Activated CD4-positive, alpha-beta T cell treated with anti-CD3 and anti-CD28 coated beads, Interleukin-2, amount 50 U/mL, for 16 hours (primary cell): ENCODE measurements around the gene CMC2.

Experiments used
- DNase-seq: peaks from one replicate; pipeline ENCODE4 v3.0.0-alpha.2; 2020

CMC2 gene

DNA sequence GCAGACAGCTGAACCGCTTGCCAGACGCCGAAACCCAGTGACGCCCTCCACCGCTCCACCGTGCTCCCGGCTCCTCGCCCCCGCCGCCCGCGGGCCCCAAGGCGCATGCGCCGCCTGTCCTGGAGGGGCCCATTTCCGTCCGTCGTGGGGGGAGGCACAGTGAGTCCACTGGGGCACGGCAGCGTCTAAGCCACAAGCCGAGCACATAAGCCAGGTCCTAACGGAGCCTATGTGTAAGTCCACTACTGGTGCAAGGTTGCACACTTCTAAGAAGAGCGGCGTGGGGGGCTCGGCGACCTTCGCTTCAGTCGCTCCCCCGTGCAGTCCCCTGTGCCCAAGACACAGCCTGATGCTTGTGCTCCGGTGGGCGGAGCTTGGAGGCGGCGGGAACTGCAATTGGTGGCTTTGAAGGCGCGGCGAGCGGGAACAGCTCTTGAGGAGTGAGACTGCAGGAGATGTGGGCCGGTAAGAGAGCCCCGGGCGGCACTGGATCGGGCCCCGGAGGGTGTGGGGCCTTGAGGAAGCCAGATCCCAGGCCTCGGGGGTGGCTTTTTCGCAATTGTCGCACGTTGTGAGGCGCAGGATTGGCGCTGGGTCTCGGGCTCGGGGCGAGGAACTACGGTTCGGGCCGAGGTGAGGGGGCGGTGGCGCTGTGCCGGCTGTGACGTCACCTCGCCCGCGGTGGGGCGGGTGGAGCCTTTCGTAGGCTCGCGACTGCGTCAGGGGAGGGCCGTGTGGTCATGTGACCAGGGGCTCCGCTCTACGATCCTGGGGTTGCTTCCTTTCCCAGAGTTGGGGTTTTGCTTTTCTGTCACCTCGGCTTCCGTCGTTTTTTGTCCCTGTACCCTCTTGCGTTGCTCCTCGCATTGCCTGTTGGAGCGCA is at the start of gene CMC2, which contains the start of gene CENPN:
Gene CMC2, minus strand, starts transcription at position 73 of the 883 bp plus-strand sequence. CDS start 9,491 bp downstream, outside the sequence.
Gene CENPN, plus strand, starts transcription at position 402 of the 883 bp plus-strand sequence. CDS start 4,726 bp downstream, outside the sequence.
- peak; percentile 98 for DNase-seq

DNA sequence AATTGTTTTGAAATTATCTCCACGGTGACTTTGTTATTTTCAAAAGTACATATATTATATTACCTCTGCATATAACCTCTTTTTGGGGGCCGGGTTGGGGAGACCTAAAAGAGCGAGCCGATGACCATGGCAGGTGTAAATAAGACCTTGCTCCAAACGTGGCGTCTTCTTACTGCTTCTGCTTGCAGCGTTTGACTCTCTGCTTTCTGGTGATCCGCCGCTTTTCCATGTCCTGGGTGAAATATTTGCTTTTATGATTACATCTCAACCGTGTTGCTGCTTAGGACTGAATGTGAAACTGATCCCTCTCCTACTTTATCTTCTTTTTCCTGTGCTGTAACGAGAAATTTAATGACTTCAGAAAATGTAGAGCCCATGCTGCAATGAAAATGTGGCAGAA is 47.1 kb upstream of the CMC2 start:
- no peak for DNase-seq

DNA sequence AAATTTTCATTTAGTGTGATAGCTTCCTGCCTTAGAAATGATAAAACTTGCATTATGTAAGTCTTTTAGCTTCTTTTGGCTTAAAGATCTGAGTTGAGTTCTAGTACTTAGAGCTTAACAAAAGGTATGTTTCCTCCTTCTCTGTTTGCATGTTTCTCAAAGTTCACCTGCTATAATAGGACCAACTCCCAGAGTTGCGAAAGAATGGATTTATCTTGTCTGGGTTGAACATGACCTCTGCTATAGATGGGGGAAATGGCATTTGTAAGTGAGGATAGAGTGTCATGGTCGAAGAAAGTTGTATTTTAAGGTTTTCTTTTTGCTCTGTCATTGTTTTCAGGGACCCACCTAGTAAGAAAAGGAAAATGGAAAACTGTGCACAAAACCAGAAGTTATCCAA is 36.1 kb upstream of the CMC2 start:
- DNase-seq: no peak

DNA sequence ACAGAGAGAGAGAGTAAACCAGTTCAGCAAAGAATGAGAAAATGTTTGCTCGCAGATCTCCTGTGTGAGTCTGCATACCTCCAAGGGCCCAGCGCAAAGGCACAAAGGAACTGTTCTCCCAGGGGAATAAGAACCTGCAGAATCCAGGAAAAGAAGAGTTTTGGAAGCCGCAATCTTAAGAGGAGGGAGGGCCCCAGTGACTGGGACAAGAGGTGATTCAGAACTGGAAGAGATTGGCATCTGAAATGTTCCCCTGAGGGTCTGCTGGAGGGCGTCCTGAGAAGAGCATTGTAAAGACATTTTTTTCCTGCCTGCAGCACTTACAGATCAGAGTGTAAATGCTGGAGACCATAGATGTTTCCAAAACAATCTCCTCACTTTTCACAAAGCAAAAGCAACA is 35.0 kb upstream of the CMC2 start:
- no peak for DNase-seq

DNA sequence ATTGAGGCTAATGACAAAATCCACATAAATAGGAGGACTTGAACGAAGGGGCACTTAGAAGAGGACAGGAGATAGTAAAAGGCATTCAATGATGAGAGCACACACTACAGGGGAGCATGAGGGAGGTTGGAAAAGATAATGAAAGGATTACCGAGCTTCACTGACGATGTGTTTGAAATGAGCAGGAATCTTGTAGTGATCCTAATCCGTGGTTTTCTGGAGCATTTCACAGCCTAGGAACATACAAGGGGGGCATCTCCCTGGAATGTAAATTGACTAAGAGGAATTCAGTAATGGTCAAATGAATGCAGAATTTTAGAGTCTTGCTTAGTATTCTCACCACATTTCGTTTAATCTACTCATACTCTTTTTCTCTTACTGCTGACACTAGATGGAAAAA is 34.2 kb upstream of the CMC2 start:
- no peak for DNase-seq

DNA sequence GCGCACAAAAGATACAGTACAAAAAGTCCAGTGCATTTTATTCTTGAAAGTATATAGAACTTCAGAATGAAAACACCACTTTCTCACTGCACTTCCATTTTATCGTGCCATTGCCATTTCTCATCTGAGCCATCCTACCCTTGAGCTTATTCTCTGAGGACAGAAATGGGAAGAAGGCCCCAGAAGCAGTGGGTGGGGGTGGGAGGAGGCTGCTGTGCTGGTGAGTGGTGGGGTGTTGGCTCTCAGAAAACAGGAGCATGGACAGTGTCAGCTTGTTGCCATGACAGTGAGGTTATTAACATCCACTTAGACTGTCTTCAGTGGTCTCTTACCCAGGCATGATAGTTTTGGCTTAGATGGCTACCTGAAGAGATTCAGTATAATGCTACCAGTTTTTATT is 33.4 kb upstream of the CMC2 start:
- DNase-seq: no peak

DNA sequence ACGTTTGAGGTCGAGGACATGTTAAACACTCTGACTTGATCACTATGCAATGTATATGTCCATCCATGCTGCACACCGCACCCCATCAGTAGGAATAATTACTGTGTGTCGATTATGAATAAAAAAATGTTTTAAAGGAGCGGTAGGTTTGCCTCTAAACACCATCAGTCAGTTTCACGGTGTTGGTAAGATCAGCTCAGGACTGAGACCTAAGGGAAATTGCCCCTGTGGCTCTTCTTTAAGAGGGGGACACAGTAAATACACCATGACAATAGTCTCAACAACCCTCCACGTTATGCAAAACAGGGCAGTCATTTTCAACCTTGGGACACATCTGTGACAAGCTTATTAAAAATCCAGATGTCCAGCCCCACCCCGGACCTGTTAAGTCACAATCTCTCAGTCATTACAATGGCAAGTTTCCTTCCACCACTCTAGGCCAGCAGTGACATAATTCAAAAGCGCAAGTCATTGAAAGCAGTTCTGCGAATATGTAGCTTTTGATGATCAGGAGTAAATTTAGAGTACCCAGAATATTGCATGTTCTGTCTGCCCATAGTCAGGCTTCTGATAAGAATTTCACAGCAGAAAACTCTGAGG is 30.2 kb upstream of the CMC2 start:
- peak; percentile 5 for DNase-seq

DNA sequence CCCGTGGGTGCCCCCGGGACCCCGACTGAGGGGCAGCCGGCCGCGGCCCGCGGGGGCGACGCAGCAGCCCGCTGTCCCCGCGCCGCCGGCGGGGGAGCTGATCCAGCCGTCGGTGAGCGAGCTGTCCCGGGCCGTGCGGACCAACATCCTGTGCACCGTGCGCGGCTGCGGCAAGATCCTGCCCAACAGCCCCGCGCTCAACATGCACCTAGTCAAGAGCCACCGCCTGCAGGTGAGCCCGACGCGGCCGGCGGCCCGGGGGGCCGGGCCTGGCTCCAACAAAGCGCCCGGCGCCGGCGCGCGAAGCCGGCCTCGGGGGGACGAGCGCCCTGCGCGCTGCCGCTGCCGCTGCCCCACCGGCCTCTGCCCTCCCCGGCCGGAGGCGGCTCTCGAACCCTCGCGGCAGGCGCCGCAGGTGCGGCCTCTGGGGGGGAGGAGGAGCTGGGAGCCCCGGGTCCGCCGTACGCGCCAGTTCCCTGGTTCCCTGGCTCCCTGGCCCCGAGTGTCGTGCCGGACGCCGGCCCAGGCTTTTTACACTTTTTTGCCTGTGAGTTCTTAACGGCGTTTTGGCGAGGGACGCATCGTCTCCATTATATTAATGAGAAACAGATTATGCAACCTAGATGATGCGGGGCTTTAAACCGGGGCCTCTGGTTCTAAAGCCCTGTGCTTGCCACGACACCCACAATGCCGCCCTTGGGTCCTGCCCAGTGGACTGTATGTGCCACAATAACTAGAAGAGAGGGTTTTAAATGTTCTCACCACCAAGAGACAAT is 29.5 kb upstream of the CMC2 start:
- peak; percentile 36 for DNase-seq

DNA sequence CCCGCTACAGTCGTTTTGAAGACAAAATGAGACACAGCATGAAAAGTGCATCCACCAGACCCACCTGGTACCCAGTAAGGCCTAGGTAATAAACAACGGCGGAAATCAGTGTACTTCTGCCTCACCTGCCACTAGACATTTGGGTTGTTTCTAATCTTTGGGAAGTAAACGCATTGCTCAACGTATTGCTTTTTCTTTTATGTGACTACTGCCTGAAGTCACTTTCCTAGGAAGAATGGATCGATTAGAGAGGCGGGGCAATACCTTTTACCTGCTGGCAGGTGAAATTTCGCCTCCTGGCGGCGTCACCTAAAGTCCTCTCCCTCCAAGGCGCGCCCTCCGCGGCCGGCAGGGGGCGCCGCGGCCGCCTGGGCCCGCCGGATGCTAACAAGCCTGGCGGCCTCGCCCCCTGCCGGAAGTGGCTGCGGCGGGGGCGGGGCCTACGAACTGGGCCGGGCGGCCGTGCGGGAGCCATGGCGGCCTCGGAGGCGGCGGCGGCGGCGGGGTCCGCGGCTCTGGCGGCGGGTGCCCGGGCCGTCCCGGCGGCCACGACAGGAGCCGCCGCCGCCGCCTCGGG is 28.8 kb upstream of the CMC2 start, which contains the start of gene ATMIN:
Gene ATMIN, plus strand, starts transcription at position 445 of the 577 bp plus-strand sequence. Its CDS starts 29 bp downstream, at position 474.
- DNase-seq: peak; percentile 86

DNA sequence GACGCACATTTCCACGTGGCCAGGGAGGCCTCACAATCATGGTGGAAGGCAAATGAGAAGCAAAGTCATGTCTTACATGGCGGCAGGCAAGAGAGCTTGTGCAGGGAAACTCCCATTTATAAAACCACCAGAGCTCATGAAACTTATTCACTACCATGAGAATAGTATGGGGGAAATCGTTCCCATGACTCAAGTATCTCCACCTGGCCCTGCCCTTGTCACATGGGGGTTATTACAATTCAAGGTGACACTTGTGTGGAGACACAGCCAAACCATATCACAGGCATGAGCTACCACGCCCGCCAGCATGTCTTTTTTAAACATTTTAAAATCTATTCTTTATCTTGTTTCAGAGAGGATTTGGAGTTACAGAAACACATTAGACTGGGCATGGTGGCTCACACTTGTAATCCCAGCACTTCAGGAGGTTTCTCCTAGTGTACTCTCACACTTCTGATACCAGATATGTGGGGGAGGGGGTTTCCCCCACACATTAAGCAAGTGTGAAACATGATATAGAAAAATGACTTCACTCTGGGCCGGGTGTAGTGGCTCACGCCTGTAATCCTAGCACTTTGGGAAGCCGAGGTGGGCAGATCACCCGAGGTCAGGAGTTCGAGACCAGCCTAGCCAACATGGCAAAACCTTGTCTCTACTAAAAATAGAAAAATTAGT is 23.4 kb upstream of the CMC2 start:
- DNase-seq: no peak

DNA sequence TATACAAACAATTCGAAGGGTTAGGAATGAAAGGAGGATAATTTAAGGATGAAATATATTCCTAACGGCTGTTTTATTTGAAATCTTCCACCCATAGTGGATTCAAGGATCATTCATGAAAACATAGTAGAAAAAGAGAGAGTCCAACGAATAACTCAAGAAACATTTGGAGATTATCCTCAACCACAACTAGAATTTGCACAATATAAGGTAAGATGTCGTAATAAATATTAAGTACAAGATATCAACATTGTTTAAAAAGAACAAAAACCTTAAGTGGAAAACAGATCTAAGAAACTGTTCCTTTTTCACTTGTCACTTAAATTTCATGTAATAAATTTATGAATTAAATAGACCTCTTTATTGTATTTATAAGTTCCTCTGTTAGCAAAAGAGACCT is 19.7 kb upstream of the CMC2 start:
- no peak for DNase-seq

DNA sequence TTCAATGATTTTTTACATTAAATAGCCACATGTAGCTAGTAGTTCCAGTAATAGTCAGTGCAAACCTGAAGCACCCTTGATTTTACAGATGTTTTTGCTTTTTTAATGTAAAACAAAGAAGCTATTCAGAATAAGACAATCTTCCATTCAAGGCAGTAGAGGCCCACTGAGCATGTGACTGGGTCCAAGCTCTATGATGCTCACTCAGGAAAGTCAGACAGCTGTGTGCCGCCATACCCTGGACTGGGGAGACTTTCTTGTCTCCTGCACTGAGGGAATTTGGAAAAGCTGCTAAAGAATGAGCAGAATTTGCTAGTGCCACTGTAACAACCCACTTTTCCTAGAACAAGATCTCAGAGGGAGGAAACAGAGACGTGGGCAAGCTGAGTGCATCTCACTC is 11.8 kb upstream of the CMC2 start:
- DNase-seq: no peak

DNA sequence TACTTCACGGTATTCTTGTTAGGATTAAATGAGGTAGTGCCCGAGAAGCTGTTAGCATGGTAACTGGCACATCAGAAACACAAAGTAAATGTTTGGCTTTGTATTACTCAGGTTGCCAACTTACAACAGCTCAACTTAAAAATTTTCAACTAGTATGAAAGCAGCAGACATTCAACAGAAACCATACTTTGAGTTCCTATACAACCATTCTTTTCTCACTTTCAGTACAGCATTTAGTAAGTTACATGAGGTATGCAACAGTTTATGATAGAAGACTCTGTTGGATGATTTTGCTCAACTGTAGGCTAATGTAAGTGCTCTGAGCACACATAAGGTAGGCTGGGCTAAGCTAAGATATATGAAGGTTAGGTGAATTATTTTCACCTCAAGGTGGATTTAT is 8.0 kb upstream of the CMC2 start:
- DNase-seq: no peak

DNA sequence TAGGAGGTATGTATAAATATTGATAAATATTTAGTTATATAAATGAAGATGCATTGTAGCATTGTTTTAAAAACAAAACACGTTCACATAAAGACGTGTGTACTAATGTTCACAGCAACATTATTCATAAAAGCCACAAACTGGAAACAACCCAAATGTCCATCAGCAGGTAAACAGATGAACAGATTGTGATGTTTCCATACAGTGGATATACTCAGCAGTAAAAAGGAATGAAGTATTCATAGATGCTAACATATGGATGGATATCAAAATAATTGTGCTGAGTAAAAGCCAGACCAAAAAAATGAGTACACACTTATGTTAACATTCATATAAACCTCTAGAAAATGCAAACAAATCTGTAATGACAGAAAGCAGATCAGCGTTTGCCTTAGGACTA is 6.3 kb upstream of the CMC2 start:
- no peak for DNase-seq

DNA sequence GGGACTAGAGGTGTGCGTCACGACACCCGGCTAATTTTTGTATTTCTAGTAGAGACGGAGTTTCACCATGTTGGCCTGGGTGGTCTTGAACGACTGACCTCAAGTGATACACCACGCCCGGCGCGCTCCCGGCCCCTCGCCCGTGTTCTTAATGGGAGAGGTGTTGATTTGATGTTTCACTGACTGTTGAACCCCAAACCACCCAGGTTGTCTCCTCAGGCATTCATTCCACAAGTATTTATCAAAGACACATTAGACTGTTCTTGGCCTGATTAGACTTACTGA is 1.8 kb upstream of the CMC2 start:
- DNase-seq: no peak

DNA sequence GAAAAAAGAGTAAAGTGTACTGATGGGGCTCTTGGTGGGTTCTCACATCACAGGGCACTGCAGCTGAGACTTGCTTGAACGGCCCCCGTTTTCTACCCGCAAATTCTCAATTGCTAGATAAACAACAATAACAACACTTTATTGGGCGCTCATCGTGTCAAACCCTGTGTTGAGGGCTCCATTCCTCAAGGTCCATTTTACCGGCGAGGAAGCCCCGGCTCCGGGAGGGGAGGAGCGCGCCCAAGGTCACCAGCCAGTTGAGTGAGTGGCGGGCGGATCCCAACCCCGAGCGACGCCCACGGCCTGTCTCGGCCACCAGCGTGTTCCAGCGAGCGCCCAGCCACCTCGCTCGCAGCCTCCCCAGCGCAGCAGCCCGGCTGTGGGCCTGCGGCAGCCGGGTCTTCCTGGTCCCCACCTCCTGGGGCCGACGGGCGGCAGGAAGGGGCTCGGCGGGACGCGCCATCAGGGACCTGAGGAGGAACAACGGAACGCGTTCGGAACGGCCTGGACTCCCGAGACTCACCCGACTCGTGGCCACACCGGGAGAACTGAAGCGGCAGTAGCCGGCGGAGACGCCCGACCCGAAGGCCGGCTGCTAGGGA is 373 bp downstream of the CMC2 start:
- DNase-seq: peak; percentile 76

DNA sequence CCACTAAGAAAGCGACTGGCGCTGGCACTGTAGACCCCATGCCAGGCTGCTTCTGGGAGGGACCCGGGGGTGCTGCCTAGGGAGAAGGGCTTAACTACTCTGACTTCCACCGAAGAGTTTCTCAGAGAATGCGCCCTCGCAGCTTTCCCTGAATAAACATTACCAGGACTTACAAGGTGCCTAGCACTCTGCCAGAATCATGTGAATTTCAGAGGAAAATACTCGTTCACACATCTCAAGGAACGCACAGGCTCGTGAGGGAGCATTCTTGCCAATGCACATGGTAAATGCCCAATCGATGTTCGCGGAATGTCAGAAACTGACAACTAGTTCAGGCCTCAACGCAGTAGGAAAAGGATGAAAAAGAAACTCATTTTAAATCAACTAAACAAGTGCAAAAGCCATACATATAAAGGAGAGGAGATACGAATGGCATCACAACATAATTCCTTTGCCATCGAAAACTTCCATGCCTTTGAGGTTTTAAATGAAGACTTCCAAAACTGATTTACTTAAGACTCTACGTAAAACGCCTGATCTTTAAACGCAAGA is 999 bp downstream of the CMC2 start:
- DNase-seq: no peak

DNA sequence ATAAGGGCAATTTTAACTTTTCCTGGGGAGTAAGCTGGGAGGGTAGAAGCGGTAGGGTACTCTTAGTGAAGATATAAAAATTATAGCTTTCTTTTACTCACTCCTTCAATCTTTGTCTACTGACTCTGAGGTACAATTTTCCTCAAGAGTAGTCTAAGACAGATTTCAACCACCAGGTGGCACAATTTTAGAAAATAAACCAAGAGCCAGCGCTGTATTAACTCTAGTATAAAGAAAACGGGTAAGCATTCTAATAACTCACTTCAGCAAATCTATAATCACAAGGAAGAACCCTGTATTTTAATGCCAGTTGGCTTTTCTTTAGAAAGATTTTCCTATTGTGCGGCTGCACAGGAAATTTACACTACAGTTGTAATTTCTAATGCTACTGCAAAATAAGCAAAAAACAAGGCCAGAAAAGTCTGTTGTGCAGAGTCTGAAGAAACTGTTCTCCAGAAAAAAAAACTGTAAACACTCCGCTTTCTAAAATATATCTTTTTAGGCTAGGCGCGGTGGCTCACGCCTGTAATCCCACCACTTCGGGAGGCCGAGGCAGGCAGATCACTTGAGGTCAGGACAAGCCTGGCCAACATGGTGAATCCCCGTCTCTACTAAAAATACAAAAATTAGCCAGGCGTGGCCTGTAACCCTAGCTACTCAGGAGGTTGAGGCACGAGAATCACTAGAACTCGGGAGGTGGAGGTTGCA is 1.9 kb downstream of the CMC2 start:
- DNase-seq: peak; percentile 71

DNA sequence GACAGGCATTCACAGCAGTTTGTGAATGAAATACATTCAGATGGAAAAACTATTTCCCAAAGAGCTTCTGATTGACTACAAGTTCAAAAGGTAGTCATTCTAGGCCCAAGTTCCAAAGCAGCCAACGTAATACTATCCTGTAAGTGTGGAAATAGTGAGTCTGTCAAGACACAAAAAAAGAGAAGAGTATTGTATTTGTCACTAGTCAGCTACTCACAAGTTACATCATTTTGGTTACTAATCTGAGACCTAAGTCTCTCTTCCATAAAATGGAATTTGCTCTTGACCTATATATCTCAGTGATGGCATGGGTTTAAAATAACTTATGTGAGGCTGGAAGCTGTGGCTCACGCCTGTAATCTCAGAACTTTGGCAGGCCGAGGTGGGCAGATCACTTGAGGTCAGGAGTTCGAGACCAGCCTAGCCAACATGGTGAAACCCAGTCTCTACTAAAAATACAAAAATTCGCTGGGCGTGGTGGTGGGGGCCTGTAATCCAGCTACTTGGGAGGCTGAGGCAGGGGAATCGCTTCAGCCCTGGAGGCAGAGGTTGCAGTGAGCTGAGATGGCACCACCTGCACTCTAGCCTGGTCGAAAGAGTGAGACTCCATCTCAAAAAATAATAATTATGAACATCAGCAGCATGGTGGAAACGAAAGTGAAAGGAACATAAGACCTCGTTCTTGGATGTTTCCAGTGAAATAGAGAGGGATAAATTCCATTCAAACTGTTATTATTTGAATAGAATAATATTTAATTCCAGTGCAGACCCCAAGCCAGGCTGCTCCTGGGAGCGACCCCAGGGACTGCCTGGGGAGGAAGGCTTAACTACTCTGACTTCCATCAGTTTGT is 2.9 kb downstream of the CMC2 start:
- DNase-seq: peak; percentile 24

DNA sequence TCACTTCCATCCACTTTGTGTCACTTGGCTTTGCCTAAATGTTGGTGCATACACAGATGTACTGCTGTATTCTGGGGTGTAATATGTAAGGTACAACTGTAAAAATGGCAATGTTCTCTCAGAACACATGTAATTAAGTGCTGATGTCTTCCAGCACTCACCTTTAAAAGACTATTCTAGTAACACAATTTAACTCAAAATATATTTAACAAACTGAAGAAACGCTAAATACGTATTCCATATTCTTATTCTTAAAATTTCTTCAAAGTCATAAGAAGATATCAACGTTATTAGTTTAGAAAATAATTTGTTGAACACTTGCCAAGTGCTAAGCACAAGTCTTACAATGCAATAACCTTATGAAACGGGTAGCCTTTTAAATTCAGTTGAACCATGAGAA is 3.6 kb downstream of the CMC2 start:
- DNase-seq: no peak
